DND-41 (cell line): ENCODE data around the gene HYDIN.

Experiments used
- ATAC-seq: fragments of 200-7000 bp; cut with Tn5 transposase; 3 replicates; pipeline ENCODE4 v1.9.1; 2021; ENCODE audit warnings: low read depth; ENCODE audit not compliant: insufficient read depth
- DNase-seq: peaks from one replicate; pipeline ENCODE4 v3.0.0-alpha.2; 2020
- H2AFZ ChIP-seq: 2 replicates; pipeline ENCODE4 v1.6.0; 2012; ENCODE audit warnings: low read depth, low read length
- H3K27ac ChIP-seq: 2 replicates; pipeline ENCODE4 v1.5.1; 2012; ENCODE audit warnings: low read length, inconsistent platforms
- H3K27me3 ChIP-seq: fragments of 200-600 bp; sonication (generic); 2 replicates; pipeline ENCODE4 v1.6.0; 2012; ENCODE audit warnings: low read length, mild to moderate bottlenecking, inconsistent platforms; ENCODE audit not compliant: insufficient read depth, poor library complexity
- H3K36me3 ChIP-seq: 2 replicates; pipeline ENCODE4 v1.5.1; 2012; ENCODE audit warnings: low read length, inconsistent platforms; ENCODE audit not compliant: insufficient read depth
- H3K4me1 ChIP-seq: 2 replicates; pipeline ENCODE4 v1.5.1; 2012; ENCODE audit warnings: mild to moderate bottlenecking, low read length; ENCODE audit not compliant: insufficient read depth
- H3K4me2 ChIP-seq: 2 replicates; pipeline ENCODE4 v1.6.0; 2012; ENCODE audit warnings: mild to moderate bottlenecking, moderate library complexity, low read length, inconsistent platforms; ENCODE audit not compliant: insufficient read depth
- H3K4me3 ChIP-seq, 2 experiments: fragments of 200-600 bp in 1 of 2; shearing (Covaris generic) in 1 of 2; 2 replicates each; pipeline ENCODE4 v1.5.1; 2012 to 2016; ENCODE audit warnings: inconsistent platforms in 2 of 2, low read length in 2 of 2, mild to moderate bottlenecking in 2 of 2, low read depth in 1 of 2, moderate library complexity in 1 of 2
- H3K79me2 ChIP-seq: 2 replicates; pipeline ENCODE4 v1.6.0; 2012; ENCODE audit warnings: low read length, inconsistent platforms; ENCODE audit not compliant: insufficient read depth
- H3K9ac ChIP-seq: 2 replicates; pipeline ENCODE4 v1.6.0; 2012; ENCODE audit warnings: low read depth, mild to moderate bottlenecking, inconsistent platforms, low read length, moderate library complexity
- H3K9me3 ChIP-seq: 2 replicates; pipeline ENCODE4 v1.5.1; 2012; ENCODE audit warnings: low read length, moderate library complexity, mild to moderate bottlenecking, inconsistent platforms; ENCODE audit not compliant: insufficient read depth, severe bottlenecking
- H4K20me1 ChIP-seq: 2 replicates; pipeline ENCODE4 v1.6.0; 2012; ENCODE audit warnings: low read length; ENCODE audit not compliant: insufficient read depth
- CTCF ChIP-seq: IDR thresholded peaks from 2 replicates; pipeline ENCODE4 v1.5.1; 2012; ENCODE audit warnings: borderline replicate concordance, low read length, moderate library complexity, mild to moderate bottlenecking; ENCODE audit not compliant: poor library complexity, severe bottlenecking; ENCODE audit errors: extremely low read depth
- EZH2 ChIP-seq: IDR thresholded peaks from 3 replicates; pipeline ENCODE4 v1.6.1; 2012; ENCODE audit warnings: borderline replicate concordance, low read depth, mild to moderate bottlenecking, moderate library complexity, low read length, inconsistent platforms; ENCODE audit not compliant: severe bottlenecking

The HYDIN gene

GRCh38 chr16:70766658-70767057 lies 463.9 kb downstream of the HYDIN start:
- Histone ChIP-seq H3K27me3 (no peaks in the 10 kb centered on the region), H3K4me1 (no peaks in the 10 kb centered on the region), H3K4me2 (no peak overlapping the region), H3K79me2 (no peaks in the 10 kb centered on the region), H3K36me3 (peaks cover 64% of the 10 kb centered on the region), H4K20me1 (0 out of 2 replicates have a peak, but pooled peaks cover 6% of the 10 kb centered on the region), H3K9ac (no peak overlapping the region), H3K9me3 (no peaks in the 10 kb centered on the region), H3K4me3 (no peak overlapping the region), H2AFZ (no peak overlapping the region), H3K27ac (no peak overlapping the region)
- DNase-seq (no peak), ATAC-seq (no peak)
- TF ChIP-seq CTCF: no peak
- TF ChIP-seq EZH2: no peak

GRCh38 chr16:70766176-70766575 lies 464.3 kb downstream of the HYDIN start:
- 0 out of 2 replicates have a peak, but pooled peaks cover 6% of the 10 kb centered on the region for H4K20me1 ChIP-seq
- no peaks in the 10 kb centered on the region for H3K27me3 ChIP-seq
- no peaks in the 10 kb centered on the region for H3K9me3 ChIP-seq
- no peak overlapping the region for H2AFZ ChIP-seq
- no peak overlapping the region for H3K4me3 ChIP-seq
- no peak overlapping the region for H3K27ac ChIP-seq
- ATAC-seq (no peak), DNase-seq (no peak)
- H3K79me2 ChIP-seq: no peaks in the 10 kb centered on the region
- H3K36me3 ChIP-seq: peaks cover 64% of the 10 kb centered on the region
- H3K4me1 ChIP-seq: no peaks in the 10 kb centered on the region
- no peak for TF ChIP-seq EZH2
- no peak for TF ChIP-seq CTCF
- H3K9ac ChIP-seq: no peak overlapping the region
- no peak overlapping the region for H3K4me2 ChIP-seq

- H3K9ac ChIP-seq: no peak overlapping the region
These were observed 465.0 kb downstream of the HYDIN start for GRCh38 chr16:70765491-70765890.

More at GRCh38 chr16:70765491-70765890, 465.0 kb downstream of the HYDIN start:
- Histone ChIP-seq H4K20me1 (0 out of 2 replicates have a peak, but pooled peaks cover 2% of the 10 kb centered on the region), H2AFZ (no peak overlapping the region), H3K4me1 (no peaks in the 10 kb centered on the region), H3K4me2 (no peak overlapping the region), H3K27ac (no peak overlapping the region), H3K79me2 (no peaks in the 10 kb centered on the region), H3K36me3 (peaks cover 59% of the 10 kb centered on the region), H3K27me3 (no peaks in the 10 kb centered on the region), H3K9me3 (no peaks in the 10 kb centered on the region), H3K4me3 (no peak overlapping the region)
- TF ChIP-seq EZH2: no peak
- no peak for TF ChIP-seq CTCF
- no peak for ATAC-seq
- no peak for DNase-seq
